GM23248 (cell line): ENCODE results near the gene NLRP7. TPM values are rescaled to one million over a fixed set of nuclear protein-coding genes. Genes with fewer than 3 reads are reported as not detected.
"Not testable (repeated sequence)": the region's sequence is repeated elsewhere in the genome, so short reads cannot be mapped to it uniquely, and the experiment has no call there.

Source experiments
- DNase-seq: peaks from one replicate; pipeline ENCODE4 v3.0.0-alpha.2; 2015
- H2AFZ ChIP-seq: fragments of 200-600 bp; sonication (generic); 2 replicates; pipeline ENCODE4 v1.6.1; 2016; ENCODE audit warnings: antibody characterized with exemption
- H3F3A ChIP-seq: fragments of 200-600 bp; sonication (generic); 2 replicates; pipeline ENCODE4 v1.6.1; 2016; ENCODE audit warnings: mild to moderate bottlenecking, antibody characterized with exemption, mixed run types; ENCODE audit not compliant: insufficient read depth
- H3K27ac ChIP-seq: fragments of 200-600 bp; sonication (generic); 2 replicates; pipeline ENCODE4 v1.5.1; 2016; ENCODE audit warnings: mild to moderate bottlenecking
- H3K27me3 ChIP-seq: fragments of 200-600 bp; sonication (generic); replicated peaks from 2 replicates; pipeline ENCODE4 v1.6.1; 2016; ENCODE audit warnings: mild to moderate bottlenecking; ENCODE audit not compliant: insufficient read depth
- H3K36me3 ChIP-seq: fragments of 200-600 bp; sonication (generic); 2 replicates; pipeline ENCODE4 v1.6.1; 2016; ENCODE audit warnings: low read depth, mild to moderate bottlenecking
- H3K4me1 ChIP-seq: fragments of 200-600 bp; sonication (generic); 2 replicates; pipeline ENCODE4 v1.6.1; 2016; ENCODE audit warnings: mild to moderate bottlenecking; ENCODE audit not compliant: insufficient read depth
- H3K4me2 ChIP-seq: fragments of 200-600 bp; sonication (generic); one replicate; pipeline ENCODE4 v1.6.1; 2016; ENCODE audit warnings: mild to moderate bottlenecking; ENCODE audit not compliant: unreplicated experiment
- H3K4me3 ChIP-seq: fragments of 200-600 bp; sonication (generic); 2 replicates; pipeline ENCODE4 v1.5.1; 2016; ENCODE audit warnings: mild to moderate bottlenecking
- H3K79me2 ChIP-seq: fragments of 200-600 bp; sonication (generic); 2 replicates; pipeline ENCODE4 v1.6.1; 2016; ENCODE audit warnings: mild to moderate bottlenecking; ENCODE audit not compliant: insufficient read depth
- H3K9ac ChIP-seq: fragments of 200-600 bp; sonication (generic); 2 replicates; pipeline ENCODE4 v1.6.1; 2016; ENCODE audit warnings: mild to moderate bottlenecking
- H3K9me2 ChIP-seq: fragments of 200-600 bp; sonication (generic); 2 replicates; pipeline ENCODE4 v1.6.1; 2016; ENCODE audit warnings: mixed run types, mild to moderate bottlenecking, moderate library complexity; ENCODE audit not compliant: insufficient read depth
- H3K9me3 ChIP-seq: fragments of 200-600 bp; sonication (generic); one replicate; pipeline ENCODE4 v1.6.1; 2017; ENCODE audit warnings: low read depth
- H4K20me1 ChIP-seq: fragments of 200-600 bp; sonication (generic); 2 replicates; pipeline ENCODE4 v1.6.0; 2016; ENCODE audit not compliant: insufficient read depth
- EZH2 ChIP-seq: fragments of 200-600 bp; sonication (generic); IDR thresholded peaks from 2 replicates; pipeline ENCODE4 v1.6.1; 2018; ENCODE audit warnings: antibody characterized with exemption, mild to moderate bottlenecking; ENCODE audit not compliant: insufficient read depth, poor library complexity, severe bottlenecking
- EZH2phosphoT487 ChIP-seq: fragments of 200-600 bp; sonication (generic); IDR thresholded peaks from 2 replicates; pipeline ENCODE4 v1.6.1; 2018; ENCODE audit warnings: antibody characterized with exemption, moderate library complexity, mild to moderate bottlenecking, low read depth; ENCODE audit not compliant: insufficient read depth
- WGBS, 2 experiments: methylation state at CpG; one replicate each; pipeline ENCODE4 v1.1.6; 2015 to 2017; ENCODE audit warnings: low lambda C conversion rate in 2 of 2, low coverage in 1 of 2; ENCODE audit errors: missing lambda C conversion rate in 2 of 2; 5-methylcytosine and 5-hydroxymethylcytosine counted together
- in situ Hi-C: fragments of 300-500 bp; cut with MboI; formaldehyde crosslinking; loops from 2 replicates; pipeline ENCODE4 v1.15.0; 2020
- polyA plus RNA-seq: library from polyadenylated mRNA; unstranded; fragments of >200 nt; fragmentation: Nextera tagmentation; extraction: Ambion mirVana; gene quantifications from 2 replicates; pipeline ENCODE4 v1.2.1, GENCODE V29; 2016
- total RNA-seq: library from RNA; depleted of rRNA; stranded (reverse); fragments of >200 nt; shearing (Covaris generic); gene quantifications from 2 replicates; pipeline ENCODE4 v1.2.3, GENCODE V29; 2014; rRNA removed

The NLRP7 gene
- not detected in 2 replicates for total RNA-seq
- polyA plus RNA-seq, result not detected in 2 replicates

- H3K4me3 ChIP-seq, result no peak within 1 kb of the TSS
- DNase-seq, result no peak
- in situ Hi-C loops, result no loop called here
These were observed at the start of gene NLRP7 for GRCh38 chr19:54947381-54947780. NLRP7 (minus strand) TSS chr19:54947530.

GRCh38 chr19:54995561-54995960 lies 48.2 kb upstream of the NLRP7 start:
- no peaks in the 10 kb centered on the region for H3K27me3 ChIP-seq
- no peaks in the 10 kb centered on the region for H4K20me1 ChIP-seq
- H2AFZ ChIP-seq, result no peak overlapping the region
- no peaks in the 10 kb centered on the region for H3F3A ChIP-seq
- no peaks in the 10 kb centered on the region for H3K9me3 ChIP-seq
- no peak overlapping the region for H3K4me3 ChIP-seq
- no peaks in the 10 kb centered on the region for H3K36me3 ChIP-seq
- no peak overlapping the region for H3K9ac ChIP-seq
- WGBS, 2 experiments, result 24 to 25% methylated on average over 3 of the region's 3 CpGs
- H3K4me1 ChIP-seq, result no peaks in the 10 kb centered on the region
- in situ Hi-C loops, result no loop called here
- no peaks in the 10 kb centered on the region for H3K9me2 ChIP-seq
- no peak overlapping the region for H3K27ac ChIP-seq
- TF ChIP-seq EZH2 (no peak), EZH2phosphoT487 (no peak)
- H3K79me2 ChIP-seq, result no peaks in the 10 kb centered on the region
- H3K4me2 ChIP-seq, result no peak overlapping the region
- no peak for DNase-seq

More at GRCh38 chr19:54947381-54947780, at the start of gene NLRP7:
- no peaks in the 10 kb centered on the region for H3K9me2 ChIP-seq
- no peak within 1 kb of the TSS for H2AFZ ChIP-seq
- no peaks in the 10 kb centered on the region for H3K27me3 ChIP-seq
- 46 to 49% methylated on average over 8 of the region's 8 CpGs for WGBS, 2 experiments
- no peaks in the 10 kb centered on the region for H4K20me1 ChIP-seq
- no peaks in the 10 kb centered on the region for H3K9me3 ChIP-seq
- H3K36me3 ChIP-seq, result no peaks in the 10 kb centered on the region
- no peaks in the 10 kb centered on the region for H3K4me1 ChIP-seq
- H3F3A ChIP-seq, result no peaks in the 10 kb centered on the region
- no peak within 1 kb of the TSS for H3K27ac ChIP-seq
- no peak within 1 kb of the TSS for H3K9ac ChIP-seq
- no peaks in the 10 kb centered on the region for H3K79me2 ChIP-seq
- TF ChIP-seq EZH2phosphoT487, result no peak
- TF ChIP-seq EZH2, result no peak
- H3K4me2 ChIP-seq, result no peak within 1 kb of the TSS

DNA sequence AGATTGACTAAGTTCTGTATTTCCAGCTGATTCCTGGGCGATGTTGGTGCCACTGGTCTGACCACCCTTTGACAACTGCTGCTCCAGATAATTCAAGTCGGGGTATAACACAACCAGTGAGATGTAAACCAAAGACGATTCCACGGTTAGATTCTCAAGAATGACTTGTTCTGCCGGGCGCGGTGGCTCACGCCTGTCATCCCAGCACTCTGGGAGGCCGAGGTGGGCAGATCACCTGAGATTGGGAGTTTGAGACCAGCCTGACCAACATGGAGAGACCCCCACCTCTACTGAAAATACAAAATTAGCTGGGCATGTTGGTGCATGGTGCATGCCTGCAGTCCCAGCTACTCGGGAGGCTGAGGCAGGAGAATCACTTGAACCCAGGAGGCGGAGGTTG lies 42.2 kb upstream of the NLRP7 start:
- H2AFZ ChIP-seq, result not testable (repeated sequence)

DNA sequence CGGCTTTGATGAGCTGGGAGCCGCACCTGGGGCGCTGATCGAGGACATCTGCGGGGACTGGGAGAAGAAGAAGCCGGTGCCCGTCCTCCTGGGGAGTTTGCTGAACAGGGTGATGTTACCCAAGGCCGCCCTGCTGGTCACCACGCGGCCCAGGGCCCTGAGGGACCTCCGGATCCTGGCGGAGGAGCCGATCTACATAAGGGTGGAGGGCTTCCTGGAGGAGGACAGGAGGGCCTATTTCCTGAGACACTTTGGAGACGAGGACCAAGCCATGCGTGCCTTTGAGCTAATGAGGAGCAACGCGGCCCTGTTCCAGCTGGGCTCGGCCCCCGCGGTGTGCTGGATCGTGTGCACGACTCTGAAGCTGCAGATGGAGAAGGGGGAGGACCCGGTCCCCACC lies 35.2 kb upstream of the NLRP7 start:
- H3F3A ChIP-seq, H3K36me3 ChIP-seq, H3K79me2 ChIP-seq, H2AFZ ChIP-seq, H4K20me1 ChIP-seq, H3K4me3 ChIP-seq, H3K9me3 ChIP-seq, H3K4me1 ChIP-seq, H3K27me3 ChIP-seq, in situ Hi-C loops, H3K27ac ChIP-seq, H3K4me2 ChIP-seq, H3K9ac ChIP-seq, H3K9me2 ChIP-seq, DNase-seq: not testable (repeated sequence)
- WGBS, 2 experiments, result 50 to 63% methylated on average over 18 to 20 of the region's 23 CpGs

More for the DNA sequence above, 42.2 kb upstream of the NLRP7 start:
- H3K4me3 ChIP-seq, H3K36me3 ChIP-seq, H3K4me1 ChIP-seq, H3F3A ChIP-seq, in situ Hi-C loops, H3K27ac ChIP-seq, H4K20me1 ChIP-seq, H3K9me2 ChIP-seq, H3K9ac ChIP-seq, H3K79me2 ChIP-seq, DNase-seq, H3K9me3 ChIP-seq, H3K27me3 ChIP-seq, H3K4me2 ChIP-seq: not testable (repeated sequence)
- WGBS, 2 experiments, result 44 to 50% methylated on average over 11 of the region's 11 CpGs

- H3K4me2 ChIP-seq, H3K27me3 ChIP-seq, H3K36me3 ChIP-seq, H3K79me2 ChIP-seq, DNase-seq, H3K9me2 ChIP-seq, in situ Hi-C loops, H3K9ac ChIP-seq, H3K27ac ChIP-seq, H3F3A ChIP-seq, H3K4me1 ChIP-seq, H3K4me3 ChIP-seq, H3K9me3 ChIP-seq, H4K20me1 ChIP-seq, H2AFZ ChIP-seq: not testable (repeated sequence)
- 42 to 43% methylated on average over 19 of the region's 19 CpGs for whole genome bisulfite sequencing, 2 experiments
These were observed 26.1 kb upstream of the NLRP7 start for GRCh38 chr19:54973229-54974090.

DNA sequence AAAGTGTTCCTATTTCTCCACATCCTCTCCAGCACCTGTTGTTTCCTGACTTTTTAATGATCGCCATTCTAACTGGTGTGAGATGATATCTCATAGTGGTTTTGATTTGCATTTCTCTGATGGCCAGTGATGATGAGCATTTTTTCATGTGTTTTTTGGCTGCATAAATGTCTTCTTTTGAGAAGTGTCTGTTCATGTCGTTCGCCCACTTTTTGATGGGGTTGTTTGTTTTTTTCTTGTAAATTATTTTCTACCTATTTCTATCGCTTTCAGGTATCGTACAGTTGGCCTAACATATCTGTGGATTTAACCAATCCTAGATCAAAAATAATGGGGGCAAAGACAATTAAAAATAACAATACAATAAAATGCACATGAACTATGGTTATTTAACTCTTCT lies 24.1 kb upstream of the NLRP7 start:
- H3K79me2 ChIP-seq, H3K27me3 ChIP-seq, H4K20me1 ChIP-seq, H2AFZ ChIP-seq, DNase-seq, H3F3A ChIP-seq, H3K4me3 ChIP-seq, in situ Hi-C loops, H3K4me1 ChIP-seq, H3K9me2 ChIP-seq, H3K36me3 ChIP-seq, H3K9ac ChIP-seq, H3K4me2 ChIP-seq, H3K9me3 ChIP-seq, H3K27ac ChIP-seq: not testable (repeated sequence)
- 38 to 51% methylated on average over 4 of the region's 5 CpGs for WGBS, 2 experiments
